Esophagus muscularis mucosa (tissue), 4 donors: ENCODE data around the gene TMEM138.

Experiments used
- EP300 ChIP-seq: sonication (generic); formaldehyde crosslinking; IDR thresholded peaks from one replicate; pipeline ENCODE4 v1.6.1; 2017; ENCODE audit warnings: antibody characterized with exemption
- POLR2A ChIP-seq: fragments of 450-650 bp; IDR thresholded peaks from one replicate; pipeline ENCODE4 v1.6.1; 2017; ENCODE audit warnings: antibody characterized with exemption, moderate library complexity, mild to moderate bottlenecking, low read depth
- TF ChIP-seq, protein P1 (sequence below), 3 experiments: fragments of 200-600 bp in 2 of 3; fragments of 450-650 bp in 1 of 3; sonication (generic) in 2 of 3; IDR thresholded peaks; one replicate each; pipeline ENCODE4 v1.5.1; 2017 to 2019; ENCODE audit warnings: antibody characterized with exemption in 3 of 3, mild to moderate bottlenecking in 2 of 3, moderate library complexity in 1 of 3

DNA sequence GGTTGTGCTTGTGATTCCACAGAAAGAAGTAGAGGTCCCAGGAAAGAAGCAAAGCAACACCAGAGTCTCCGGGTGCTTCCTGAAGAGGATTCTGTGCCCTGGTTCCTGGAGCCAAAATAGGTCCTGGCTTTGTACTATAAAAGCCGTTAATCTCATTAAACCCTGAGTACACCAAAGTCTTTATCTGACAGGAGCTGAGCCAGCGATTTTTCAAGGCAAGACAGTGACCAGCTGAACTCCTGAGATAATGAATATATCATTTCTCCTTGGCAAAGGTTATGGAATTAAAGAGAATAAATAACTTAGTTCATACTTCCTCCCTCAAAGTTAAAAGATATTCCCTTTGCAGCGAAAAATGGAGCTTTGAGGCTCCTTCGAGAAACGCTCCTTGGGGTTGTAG, 5.2 kb downstream of the TMEM138 start:
- TF ChIP-seq, protein P1, sequence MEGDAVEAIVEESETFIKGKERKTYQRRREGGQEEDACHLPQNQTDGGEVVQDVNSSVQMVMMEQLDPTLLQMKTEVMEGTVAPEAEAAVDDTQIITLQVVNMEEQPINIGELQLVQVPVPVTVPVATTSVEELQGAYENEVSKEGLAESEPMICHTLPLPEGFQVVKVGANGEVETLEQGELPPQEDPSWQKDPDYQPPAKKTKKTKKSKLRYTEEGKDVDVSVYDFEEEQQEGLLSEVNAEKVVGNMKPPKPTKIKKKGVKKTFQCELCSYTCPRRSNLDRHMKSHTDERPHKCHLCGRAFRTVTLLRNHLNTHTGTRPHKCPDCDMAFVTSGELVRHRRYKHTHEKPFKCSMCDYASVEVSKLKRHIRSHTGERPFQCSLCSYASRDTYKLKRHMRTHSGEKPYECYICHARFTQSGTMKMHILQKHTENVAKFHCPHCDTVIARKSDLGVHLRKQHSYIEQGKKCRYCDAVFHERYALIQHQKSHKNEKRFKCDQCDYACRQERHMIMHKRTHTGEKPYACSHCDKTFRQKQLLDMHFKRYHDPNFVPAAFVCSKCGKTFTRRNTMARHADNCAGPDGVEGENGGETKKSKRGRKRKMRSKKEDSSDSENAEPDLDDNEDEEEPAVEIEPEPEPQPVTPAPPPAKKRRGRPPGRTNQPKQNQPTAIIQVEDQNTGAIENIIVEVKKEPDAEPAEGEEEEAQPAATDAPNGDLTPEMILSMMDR (IDR thresholded peaks at IDR 0.05) = no peak
- TF ChIP-seq POLR2A (no peak), EP300 (no peak)
